Heart left ventricle (tissue), 16 donors: ENCODE results near the gene AGTR2. TPM values are rescaled to one million over a fixed set of nuclear protein-coding genes. Genes with fewer than 3 reads are reported as not detected.

Experiments
- ATAC-seq, 4 donors: fragments of 200-7000 bp; cut with Tn5 transposase; one replicate each; pipeline ENCODE4 v1.9.1; 2020 to 2022; ENCODE audit warnings: moderate library complexity in 4 of 4, mild to moderate bottlenecking in 3 of 4, moderate number of reproducible peaks in 1 of 4
- DNase-seq, 5 donors: peaks; one replicate each; pipeline ENCODE4 v3.0.0-alpha.2; 2020
- H3K27ac ChIP-seq, 12 donors: fragments of 200-600 bp; sonication (generic) in 4 of 12; one replicate each; pipeline versions ENCODE4 v1.5.0 to v1.8.0; 2016 to 2022; ENCODE audit warnings: mild to moderate bottlenecking in 2 of 12
- H3K27me3 ChIP-seq, 9 donors: fragments of 200-600 bp; sonication (generic) in 2 of 9; one replicate each; pipeline versions ENCODE4 v1.5.1 to v1.8.0; 2016 to 2022; ENCODE audit warnings: mild to moderate bottlenecking in 3 of 9
- H3K36me3 ChIP-seq, 9 donors: fragments of 200-600 bp; sonication (generic) in 2 of 9; one replicate each; pipeline versions ENCODE4 v1.5.0 to v1.8.0; 2018 to 2022; ENCODE audit warnings: mild to moderate bottlenecking in 2 of 9
- H3K4me1 ChIP-seq, 12 donors: fragments of 200-600 bp; sonication (generic) in 4 of 12; one replicate each; pipeline versions ENCODE4 v1.5.0 to v1.8.0; 2016 to 2022; ENCODE audit warnings: mild to moderate bottlenecking in 3 of 12
- H3K4me3 ChIP-seq, 12 donors: fragments of 200-600 bp; sonication (generic) in 4 of 12; one replicate each; pipeline versions ENCODE4 v1.5.0 to v1.8.0; 2017 to 2022; ENCODE audit warnings: mild to moderate bottlenecking in 9 of 12, moderate library complexity in 4 of 12
- H3K9me3 ChIP-seq, 12 donors: fragments of 200-600 bp; sonication (generic) in 4 of 12; one replicate each; pipeline versions ENCODE4 v1.5.0 to v1.8.0; 2016 to 2022; ENCODE audit warnings: mild to moderate bottlenecking in 1 of 12
- CTCF ChIP-seq, 12 donors: fragments of 200-600 bp; sonication (generic) in 4 of 12; IDR thresholded peaks; one replicate each; pipeline versions ENCODE4 v1.5.0 to v1.8.0; 2018 to 2022; ENCODE audit warnings: antibody characterized with exemption in 12 of 12, mild to moderate bottlenecking in 5 of 12
- POLR2A ChIP-seq, 2 donors: fragments of 450-650 bp; IDR thresholded peaks; one replicate each; pipeline ENCODE4 v1.6.1; 2017; ENCODE audit warnings: antibody characterized with exemption in 2 of 2, mild to moderate bottlenecking in 2 of 2, moderate library complexity in 2 of 2
- WGBS, 4 donors: extraction: QIAGEN DNeasy Blood & Tissue Kit in 2 of 4; methylation state at CpG; one replicate each; pipeline versions ENCODE4 v1.1.5 to v1.1.7; 2013 to 2018; 5-methylcytosine and 5-hydroxymethylcytosine counted together
- intact Hi-C, 10 donors: fragments of 100-400 bp; cut with DNase I; formaldehyde crosslinking; loops; one replicate each; pipeline versions ENCODE4 v1.11.1 to v1.14.2; 2022
- polyA plus RNA-seq, 2 donors: library from polyadenylated mRNA; stranded (reverse); fragments of 200-250 nt; gene quantifications; one replicate each; pipeline ENCODE4 v1.2.3, GENCODE V29; 2013
- total RNA-seq, 9 donors: library from RNA; depleted of rRNA in 2 of 9; stranded (reverse); fragments of >200 nt in 2 of 9; fragmentation: NEBNext Ultra II Directional in 3 of 9; extraction: Animal tissue kit (Norgen Biotek cat#: 25700) in 3 of 9; gene quantifications; one replicate each; pipeline versions ENCODE4 v1.1.0 to v1.2.4, GENCODE V29; 2016 to 2023
- donor health status: ischemic (EF 13 %, LVEDD 7.1; RV severe dilation, severe dysfunction).
- donor health status: healthy with polysubstance abuse.
- donor health status: DM: no; HTN: yes; CAD: no.
- donor health status: DM: no; HTN: no; CAD: no.
- donor health status: ischemic (EF 25% LVEDD 6.9; RV normal size, moderate dysfunction).
- donor health status: ischemic (EF 25% LVEDD 5.7; RV mildly dilated, moderate dysfunction).
- donor health status: healthy.
- donor health status: DM: yes; HTN: yes; CAD: no.
- donor health status: ischemic (EF 35%, LVEDD 5.7; RV mildly dilated, moderate dysfunction).
- donor health status: nonischemic (EF 11% LVEDD 7.7; RV severe dilation, severe dysfunction).
- donor health status: DM: yes; HTN: yes; CAD: no.
- donor health status: PGD.
- donor health status: ischemic (EF 29% LVEDD 5.4; RV normal size, mild dysfunction).
- donor health status: nonischemic (EF 23%, LVEDD 6.1; RV moderate dilation, normal function).

The AGTR2 gene
- total and polyA plus RNA-seq, 11 donors = 0.11 to 0.45 (median 0.24) TPM; not detected in 5

DNA sequence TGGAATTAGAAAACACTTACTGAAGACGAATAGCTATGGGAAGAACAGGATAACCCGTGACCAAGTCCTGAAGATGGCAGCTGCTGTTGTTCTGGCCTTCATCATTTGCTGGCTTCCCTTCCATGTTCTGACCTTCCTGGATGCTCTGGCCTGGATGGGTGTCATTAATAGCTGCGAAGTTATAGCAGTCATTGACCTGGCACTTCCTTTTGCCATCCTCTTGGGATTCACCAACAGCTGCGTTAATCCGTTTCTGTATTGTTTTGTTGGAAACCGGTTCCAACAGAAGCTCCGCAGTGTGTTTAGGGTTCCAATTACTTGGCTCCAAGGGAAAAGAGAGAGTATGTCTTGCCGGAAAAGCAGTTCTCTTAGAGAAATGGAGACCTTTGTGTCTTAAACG is 2.4 kb downstream of the AGTR2 start:
- 46 to 57% (median 48%) methylated on average over 9 of the region's 9 CpGs for WGBS, 4 donors
- no peak overlapping the region for H3K27ac ChIP-seq
- DNase-seq = no peak

DNA sequence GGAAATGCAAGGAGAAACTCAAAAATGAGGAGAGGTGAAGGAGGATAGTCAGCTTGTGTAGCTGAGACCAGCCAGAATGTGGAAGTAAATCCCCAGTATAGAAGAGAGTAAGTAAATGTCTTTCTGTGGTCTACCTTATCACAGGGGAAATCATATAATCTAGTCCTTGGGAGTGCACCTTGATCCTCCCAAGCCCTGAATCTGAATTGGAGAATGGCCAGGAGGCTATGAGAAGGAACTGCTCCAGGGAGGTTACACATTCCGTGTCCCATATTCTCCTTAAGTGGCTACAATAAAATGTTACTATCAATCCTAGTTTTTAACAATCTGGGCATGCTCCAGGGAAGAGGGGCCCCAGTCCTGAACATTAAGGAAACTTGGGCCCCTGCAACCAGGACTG is 10.8 kb downstream of the AGTR2 start:
- ATAC-seq (no peak), DNase-seq (no peak)
- intact Hi-C loops = no loop called here
- WGBS, 4 donors = 50 to 86% (median 74%) methylated on average over 1 of the region's 1 CpG
- Histone ChIP-seq H3K27ac (no peak overlapping the region), H3K9me3 (peaks cover 0 to 11% (median 0%) of the 10 kb centered on the region in 12 donors), H3K4me3 (no peak overlapping the region), H3K36me3 (no peaks in the 10 kb centered on the region), H3K4me1 (no peaks in the 10 kb centered on the region), H3K27me3 (peaks cover 0 to 8% (median 0%) of the 10 kb centered on the region in 9 donors)
- no peak for TF ChIP-seq CTCF (IDR thresholded peaks at IDR 0.05)
- no peak for TF ChIP-seq POLR2A (IDR thresholded peaks at IDR 0.05)

More for the DNA sequence above, 2.4 kb downstream of the AGTR2 start:
- intact Hi-C loops = no loop called here
- H3K36me3 ChIP-seq = no peaks in the 10 kb centered on the region
- H3K9me3 ChIP-seq = no peaks in the 10 kb centered on the region
- no peak overlapping the region for H3K4me3 ChIP-seq
- H3K27me3 ChIP-seq = peaks cover 0 to 5% (median 0%) of the 10 kb centered on the region in 9 donors
- TF ChIP-seq POLR2A (IDR thresholded peaks at IDR 0.05) (no peak), CTCF (IDR thresholded peaks at IDR 0.05) (no peak)
- no peak for ATAC-seq
- H3K4me1 ChIP-seq = no peaks in the 10 kb centered on the region

- no peak for DNase-seq
- H3K36me3 ChIP-seq = no peaks in the 10 kb centered on the region
- intact Hi-C loops = no loop called here
- H3K27ac ChIP-seq = no peak overlapping the region
- H3K9me3 ChIP-seq = peaks cover 0 to 18% (median 0%) of the 10 kb centered on the region in 12 donors
- no peak for ATAC-seq
- no peak for TF ChIP-seq CTCF (IDR thresholded peaks at IDR 0.05)
- no peak for TF ChIP-seq POLR2A (IDR thresholded peaks at IDR 0.05)
- peaks cover 0 to 8% (median 0%) of the 10 kb centered on the region in 9 donors for H3K27me3 ChIP-seq
- no peaks in the 10 kb centered on the region for H3K4me1 ChIP-seq
- no peak overlapping the region for H3K4me3 ChIP-seq
These were observed 14.6 kb downstream of the AGTR2 start for GRCh38 chrX:116185163-116185562.

DNA sequence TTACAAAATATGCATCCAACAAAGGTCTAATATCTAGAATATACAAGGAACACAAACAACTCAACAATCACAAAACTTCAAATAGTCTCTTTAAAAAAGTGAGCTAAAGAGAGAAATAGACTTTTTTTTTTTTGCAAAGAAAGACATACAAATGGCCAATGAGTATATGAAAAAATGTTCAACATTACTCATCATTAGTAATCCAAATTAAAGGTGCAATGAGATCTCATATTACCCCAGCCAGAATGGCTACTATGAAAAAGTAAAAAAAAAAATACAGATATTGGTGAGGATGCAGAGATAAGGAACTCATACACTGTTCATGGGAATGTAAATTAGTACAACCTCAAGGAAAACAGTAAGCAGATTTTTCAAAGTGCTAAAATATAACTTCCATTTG is 24.1 kb downstream of the AGTR2 start:
- ATAC-seq = no peak
- no peak for TF ChIP-seq POLR2A (IDR thresholded peaks at IDR 0.05)
- no peak for TF ChIP-seq CTCF (IDR thresholded peaks at IDR 0.05)
- intact Hi-C loops = loop anchor here in 1 of 10 donors (10.0 kb wide), 1 partner anchor 60 kb away; no protein-coding TSS in a partner anchor

More for the DNA sequence above, 24.1 kb downstream of the AGTR2 start:
- no peaks in the 10 kb centered on the region for H3K36me3 ChIP-seq
- H3K4me3 ChIP-seq = no peak overlapping the region
- no peaks in the 10 kb centered on the region for H3K27me3 ChIP-seq
- H3K4me1 ChIP-seq = no peaks in the 10 kb centered on the region
- H3K9me3 ChIP-seq = peaks cover 0 to 15% (median 0%) of the 10 kb centered on the region in 12 donors
- DNase-seq = no peak
- H3K27ac ChIP-seq = no peak overlapping the region
